AG09309 (cell line): ENCODE data around the gene CARM1.

Experiments
- DNase-seq: peaks from one replicate; pipeline ENCODE4 v3.0.0-alpha.2; 2010; ENCODE audit warnings: low read depth
- H3K4me3 ChIP-seq: 2 replicates; pipeline ENCODE4 v1.5.1; 2011; ENCODE audit warnings: mild to moderate bottlenecking, low read depth, low read length, moderate library complexity; ENCODE audit not compliant: control insufficient read depth
- CTCF ChIP-seq: IDR thresholded peaks from 2 replicates; pipeline ENCODE4 v1.5.1; 2011; ENCODE audit warnings: mild to moderate bottlenecking, low read depth, low read length, inconsistent platforms; ENCODE audit not compliant: insufficient read depth, control insufficient read depth; ENCODE audit errors: missing control alignments

Gene CARM1

GRCh38 chr19:10912619-10913018 lies 41.3 kb downstream of the CARM1 start:
- no peak for TF ChIP-seq CTCF
- H3K4me3 ChIP-seq = no peak overlapping the region
- no peak for DNase-seq

GRCh38 chr19:10913716-10914340 lies 42.5 kb downstream of the CARM1 start:
- H3K4me3 ChIP-seq = no peak overlapping the region
- no peak for DNase-seq
- TF ChIP-seq CTCF = no peak

- peak; percentile 63 for DNase-seq
- peak; percentile 59 for TF ChIP-seq CTCF
- H3K4me3 ChIP-seq = no peak overlapping the region
These were observed 44.1 kb downstream of the CARM1 start for GRCh38 chr19:10915130-10916091.

GRCh38 chr19:10916602-10917001 lies 45.2 kb downstream of the CARM1 start:
- no peak overlapping the region for H3K4me3 ChIP-seq
- no peak for DNase-seq
- TF ChIP-seq CTCF = no peak

- no peak for TF ChIP-seq CTCF
- no peak for DNase-seq
- H3K4me3 ChIP-seq = no peak overlapping the region
These were observed 47.0 kb downstream of the CARM1 start for GRCh38 chr19:10918359-10918758.

- DNase-seq = no peak
- no peak overlapping the region for H3K4me3 ChIP-seq
- no peak for TF ChIP-seq CTCF
These were observed 48.3 kb downstream of the CARM1 start for GRCh38 chr19:10919352-10920287.
